ENCODE data around the gene AFG1L.
A peak's percentile ranks its signal among the peaks of the same experiment; 100 is the strongest.

Gene AFG1L

GRCh38 chr6:108482559-108482958 is 187.7 kb downstream of the AFG1L start:
- H4K20me1 ChIP-seq (ENCODE audit: insufficient read depth): no peaks in the 10 kb centered on the region
- no peaks in the 10 kb centered on the region for H3K79me2 ChIP-seq (ENCODE audit: insufficient read depth, low read depth)
- no peak overlapping the region for H2AFZ ChIP-seq (ENCODE audit: low read depth)
- no peak for TF ChIP-seq CTCF (conservative IDR thresholded peaks at IDR 0.05; ENCODE audit: low read depth, low read length)
- no peak overlapping the region for H3K4me3 ChIP-seq (IDR thresholded peaks at IDR 0.05; ENCODE audit: insufficient read depth, low read depth, low read length)
- no peaks in the 10 kb centered on the region for H3K4me1 ChIP-seq (ENCODE audit: low read depth, poor library complexity, severe bottlenecking)
- no peak overlapping the region for H3K27ac ChIP-seq
- H3K4me2 ChIP-seq: no peak overlapping the region
- H3K27me3 ChIP-seq (ENCODE audit: insufficient read depth, low read depth): no peaks in the 10 kb centered on the region
- no peaks in the 10 kb centered on the region for H3K36me3 ChIP-seq (ENCODE audit: insufficient read depth)
- H3K9ac ChIP-seq: no peak overlapping the region

- TF ChIP-seq CTCF (conservative IDR thresholded peaks at IDR 0.05; ENCODE audit: low read depth, low read length): no peak
- Histone ChIP-seq H4K20me1 (ENCODE audit: insufficient read depth) (no peaks in the 10 kb centered on the region), H3K27ac (no peak overlapping the region), H3K79me2 (ENCODE audit: insufficient read depth, low read depth) (no peaks in the 10 kb centered on the region), H3K4me3 (IDR thresholded peaks at IDR 0.05; ENCODE audit: insufficient read depth, low read depth, low read length) (no peak overlapping the region), H2AFZ (ENCODE audit: low read depth) (no peak overlapping the region), H3K36me3 (ENCODE audit: insufficient read depth) (no peaks in the 10 kb centered on the region), H3K4me2 (no peak overlapping the region), H3K9ac (no peak overlapping the region), H3K27me3 (ENCODE audit: insufficient read depth, low read depth) (no peaks in the 10 kb centered on the region), H3K4me1 (ENCODE audit: low read depth, poor library complexity, severe bottlenecking) (no peaks in the 10 kb centered on the region)
These were observed 189.2 kb downstream of the AFG1L start for GRCh38 chr6:108484016-108484415.

GRCh38 chr6:108489699-108490098 is 194.8 kb downstream of the AFG1L start:
- no peaks in the 10 kb centered on the region for H3K4me1 ChIP-seq (ENCODE audit: low read depth, poor library complexity, severe bottlenecking)
- no peaks in the 10 kb centered on the region for H4K20me1 ChIP-seq (ENCODE audit: insufficient read depth)
- no peaks in the 10 kb centered on the region for H3K79me2 ChIP-seq (ENCODE audit: insufficient read depth, low read depth)
- H3K27ac ChIP-seq: no peak overlapping the region
- H3K4me2 ChIP-seq: no peak overlapping the region
- H3K27me3 ChIP-seq (ENCODE audit: insufficient read depth, low read depth): no peaks in the 10 kb centered on the region
- H3K36me3 ChIP-seq (ENCODE audit: insufficient read depth): no peaks in the 10 kb centered on the region
- TF ChIP-seq CTCF (conservative IDR thresholded peaks at IDR 0.05; ENCODE audit: low read depth, low read length): no peak
- H2AFZ ChIP-seq (ENCODE audit: low read depth): no peak overlapping the region
- no peak overlapping the region for H3K9ac ChIP-seq
- no peak overlapping the region for H3K4me3 ChIP-seq (IDR thresholded peaks at IDR 0.05; ENCODE audit: insufficient read depth, low read depth, low read length)

- Histone ChIP-seq H4K20me1 (ENCODE audit: insufficient read depth) (no peaks in the 10 kb centered on the region), H2AFZ (ENCODE audit: low read depth) (no peak overlapping the region), H3K27me3 (ENCODE audit: insufficient read depth, low read depth) (no peaks in the 10 kb centered on the region), H3K27ac (no peak overlapping the region), H3K79me2 (ENCODE audit: insufficient read depth, low read depth) (no peaks in the 10 kb centered on the region), H3K9ac (no peak overlapping the region), H3K36me3 (ENCODE audit: insufficient read depth) (no peaks in the 10 kb centered on the region), H3K4me2 (no peak overlapping the region), H3K4me3 (IDR thresholded peaks at IDR 0.05; ENCODE audit: insufficient read depth, low read depth, low read length) (no peak overlapping the region), H3K4me1 (ENCODE audit: low read depth, poor library complexity, severe bottlenecking) (no peaks in the 10 kb centered on the region)
- peak; percentile 45 for TF ChIP-seq CTCF (conservative IDR thresholded peaks at IDR 0.05; ENCODE audit: low read depth, low read length)
These were observed 197.4 kb downstream of the AFG1L start for GRCh38 chr6:108492131-108492766.

Data from KMS-11 (cell line).